Endometrium (tissue), 2 donors: ENCODE results near the gene KCNIP4.

Experiments used
- FAIRE-seq: peaks from 2 replicates; lab custom pipeline; 2012; peaks lifted over from hg19 to GRCh38; lab: Jason Lieb, UNC
- donor health status: control.
- donor health status: control.

Gene KCNIP4

DNA sequence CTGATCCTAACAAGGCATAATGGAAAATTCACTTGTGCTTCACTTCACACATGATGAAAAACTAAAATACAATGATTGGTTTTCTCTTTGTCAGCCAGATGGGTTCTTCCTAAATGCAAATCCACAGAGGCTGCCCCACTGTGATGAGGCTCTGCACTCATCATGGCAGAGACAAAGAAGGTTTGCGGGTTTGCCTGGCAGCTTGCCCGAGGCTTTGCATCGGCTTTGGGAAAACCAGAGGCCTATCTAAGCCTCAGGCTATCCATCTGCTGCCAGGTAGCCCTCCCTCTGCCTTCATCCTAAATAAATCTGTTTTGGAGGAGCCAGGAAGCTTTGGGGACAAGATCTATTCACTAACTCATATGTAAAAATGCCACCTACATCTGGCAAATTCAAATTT lies 1004.1 kb downstream of the KCNIP4 start:
- FAIRE-seq, result no peak

DNA sequence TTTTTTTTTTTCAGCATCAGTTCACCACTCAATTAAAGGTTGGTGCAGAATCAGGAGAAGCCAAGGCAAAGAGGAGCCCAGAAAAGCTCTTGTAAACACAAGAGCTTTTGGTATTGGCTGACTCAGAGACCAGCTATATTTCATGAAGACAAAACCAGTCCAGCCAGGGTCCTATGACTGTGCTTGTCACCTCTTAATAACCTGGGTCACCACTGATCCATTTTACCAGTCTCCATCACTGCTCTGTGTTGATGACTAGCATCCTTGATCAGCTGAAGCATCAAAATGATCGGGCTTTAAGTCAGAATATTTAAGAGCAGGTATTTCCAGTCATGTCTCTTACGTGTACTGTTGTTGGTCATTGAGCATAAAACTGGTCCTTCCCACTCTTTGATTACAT lies 1010.4 kb downstream of the KCNIP4 start:
- FAIRE-seq, result no peak

DNA sequence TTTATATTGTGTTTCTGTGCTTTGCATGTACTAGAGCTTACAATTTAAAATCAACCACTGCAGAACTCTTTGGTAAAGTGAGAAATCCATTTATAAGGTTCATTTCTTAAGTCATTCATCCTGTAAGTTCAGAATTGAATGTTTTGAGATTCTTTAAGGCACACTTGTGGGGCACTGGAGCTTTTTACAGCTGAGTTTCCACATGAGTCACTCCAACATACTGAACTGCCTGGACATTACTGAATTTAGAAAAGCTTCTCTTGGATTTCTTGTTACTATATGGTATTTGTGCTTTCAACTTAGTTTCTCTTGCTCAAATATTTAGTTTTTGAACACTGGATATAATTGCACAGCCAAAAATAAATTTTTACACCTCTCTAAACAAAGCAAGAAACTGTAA lies 1022.0 kb downstream of the KCNIP4 start:
- FAIRE-seq, result no peak

DNA sequence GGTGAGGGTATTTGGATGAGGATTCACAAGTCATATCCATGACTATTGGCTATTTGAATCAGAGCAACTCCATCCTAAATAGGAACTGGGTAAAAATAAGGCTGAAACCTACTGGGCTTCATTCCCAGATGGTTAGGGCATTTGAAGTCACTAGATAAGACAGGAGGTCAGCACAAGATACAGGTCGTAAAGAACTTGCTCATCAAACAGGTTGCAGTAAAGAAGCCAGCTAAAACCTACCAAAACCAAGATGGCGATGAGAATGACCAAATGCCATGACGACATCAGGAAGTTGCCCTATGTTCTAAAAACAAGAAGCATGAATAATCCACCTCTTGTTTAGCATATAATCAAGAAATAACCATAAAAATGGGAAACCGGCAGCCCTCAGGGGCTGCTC lies 1023.4 kb downstream of the KCNIP4 start:
- FAIRE-seq, result no peak

GRCh38 chr4:20922962-20923361 lies 1025.6 kb downstream of the KCNIP4 start:
- no peak for FAIRE-seq

GRCh38 chr4:20916106-20916505 lies 1032.5 kb downstream of the KCNIP4 start:
- no peak for FAIRE-seq

- FAIRE-seq, result no peak
Observed at GRCh38 chr4:20904966-20905365, 1043.6 kb downstream of the KCNIP4 start.

GRCh38 chr4:20901851-20902250 lies 1046.7 kb downstream of the KCNIP4 start:
- FAIRE-seq, result no peak

GRCh38 chr4:20899591-20899990 lies 1049.0 kb downstream of the KCNIP4 start:
- FAIRE-seq, result no peak

DNA sequence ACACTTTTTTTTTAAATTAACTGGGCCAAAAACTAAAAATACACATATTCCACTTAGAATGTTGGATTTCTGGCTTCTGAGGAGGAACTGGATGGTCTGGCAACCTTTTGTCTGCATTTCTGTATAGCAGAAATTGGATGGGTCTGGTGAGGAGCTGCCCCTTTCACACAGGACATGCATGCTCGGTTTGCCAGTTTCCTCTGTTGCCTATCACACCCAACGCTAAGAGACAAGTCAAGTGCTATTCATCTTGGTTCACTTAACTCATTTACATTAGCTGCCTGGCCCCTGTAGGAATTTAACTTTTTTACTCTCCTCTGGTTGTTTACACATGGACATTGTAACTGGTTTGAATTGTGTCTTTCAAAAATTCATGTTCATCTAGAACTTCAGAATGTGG lies 1052.6 kb downstream of the KCNIP4 start:
- no peak for FAIRE-seq

DNA sequence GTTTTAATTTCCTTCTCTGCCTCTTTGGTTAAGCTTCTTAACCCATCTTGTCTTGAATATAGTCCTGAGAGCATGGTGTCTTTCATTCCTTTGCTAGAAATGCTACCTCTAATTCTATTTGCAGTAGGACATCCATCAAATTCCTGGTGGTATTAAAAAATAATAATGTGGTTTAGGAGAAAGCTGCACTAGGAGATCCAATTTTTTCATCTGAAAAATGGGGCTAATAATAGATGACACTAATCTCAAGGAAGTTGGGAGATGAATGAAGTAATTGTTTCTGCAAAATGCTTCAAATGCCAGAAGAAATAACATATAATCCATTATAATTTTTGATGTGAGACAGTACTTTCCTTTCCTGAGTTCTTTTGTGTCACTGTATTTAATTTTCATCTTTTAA lies 1053.4 kb downstream of the KCNIP4 start:
- FAIRE-seq, result no peak

DNA sequence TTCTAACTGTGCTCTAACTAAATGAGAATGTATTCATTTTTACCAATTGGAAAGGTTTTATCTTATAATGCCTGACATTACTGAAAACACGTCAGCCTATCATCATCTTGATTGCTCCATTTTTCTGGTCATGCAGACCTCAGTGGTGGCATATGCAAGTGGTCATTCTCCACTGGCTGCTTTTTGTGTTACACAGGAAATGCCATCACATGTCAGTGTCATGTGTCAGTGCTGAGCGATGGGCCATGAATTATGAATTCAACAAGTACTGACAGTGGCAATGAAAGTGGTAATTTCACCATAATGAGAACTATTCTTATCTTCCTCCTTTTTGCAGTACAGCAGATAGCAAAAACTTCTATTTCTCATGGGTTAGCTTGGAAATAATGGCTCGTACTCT lies 1057.8 kb downstream of the KCNIP4 start:
- no peak for FAIRE-seq

DNA sequence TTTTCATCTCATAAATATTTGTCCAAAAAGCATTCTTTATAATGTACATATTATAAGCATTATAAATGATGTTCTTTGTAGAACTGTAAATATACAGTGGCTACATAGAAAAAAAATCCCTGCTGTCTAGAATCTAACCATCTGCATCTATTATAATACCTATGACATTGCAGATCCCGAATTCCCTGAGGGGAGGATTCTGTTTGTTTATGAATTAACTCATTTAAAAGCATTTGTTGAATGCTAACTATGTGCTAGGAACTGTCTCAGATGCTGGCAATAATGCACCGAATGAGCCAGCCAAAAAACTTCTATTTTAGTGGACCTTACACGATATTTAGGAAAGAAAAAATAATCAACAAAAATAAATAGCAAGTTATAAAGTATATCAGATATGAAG lies 1058.7 kb downstream of the KCNIP4 start:
- FAIRE-seq, result no peak

DNA sequence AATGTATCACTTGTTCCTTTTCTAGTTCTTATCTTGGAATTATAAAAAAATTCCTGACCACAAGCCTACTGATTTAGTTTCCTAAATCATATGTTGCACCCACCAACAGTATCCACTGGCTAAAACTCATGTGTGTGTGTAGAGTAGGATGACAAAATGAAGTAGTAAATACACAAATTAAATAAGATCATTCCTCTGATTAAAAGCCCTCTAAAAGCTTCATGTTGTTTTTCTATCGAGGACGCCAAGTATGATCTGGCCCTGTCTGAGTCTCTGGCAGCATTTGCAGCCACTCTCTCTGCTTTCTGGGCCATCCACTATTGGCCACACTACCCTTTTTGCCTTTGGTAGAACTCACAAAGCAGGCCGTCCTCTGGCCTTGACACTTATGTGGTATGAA lies 1064.9 kb downstream of the KCNIP4 start:
- FAIRE-seq, result no peak

DNA sequence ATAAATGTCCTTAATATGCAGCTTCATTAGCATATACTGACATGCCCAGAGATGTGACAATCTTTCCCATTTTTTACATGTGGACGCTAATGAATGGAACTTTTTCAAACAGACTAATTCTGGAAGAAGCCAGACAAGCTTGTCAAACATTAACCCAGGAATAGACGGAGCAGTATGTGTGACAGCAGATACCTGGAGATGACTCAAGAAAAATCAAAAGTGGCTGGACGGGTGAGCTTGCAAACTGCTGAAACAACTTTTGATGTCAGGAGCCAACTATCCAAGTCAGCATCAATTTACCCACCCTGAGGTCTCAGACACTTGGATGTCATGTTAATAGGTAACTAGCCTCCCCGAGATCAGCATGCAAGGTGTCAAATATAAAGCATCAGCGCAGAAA lies 1065.3 kb downstream of the KCNIP4 start:
- FAIRE-seq, result no peak

GRCh38 chr4:20882500-20882899 lies 1066.1 kb downstream of the KCNIP4 start:
- FAIRE-seq, result no peak

- no peak for FAIRE-seq
Observed at GRCh38 chr4:20881658-20882057, 1066.9 kb downstream of the KCNIP4 start.

GRCh38 chr4:20878806-20879205 lies 1069.8 kb downstream of the KCNIP4 start:
- FAIRE-seq, result no peak

- no peak for FAIRE-seq
Observed at GRCh38 chr4:20870436-20870835, 1078.1 kb downstream of the KCNIP4 start.

DNA sequence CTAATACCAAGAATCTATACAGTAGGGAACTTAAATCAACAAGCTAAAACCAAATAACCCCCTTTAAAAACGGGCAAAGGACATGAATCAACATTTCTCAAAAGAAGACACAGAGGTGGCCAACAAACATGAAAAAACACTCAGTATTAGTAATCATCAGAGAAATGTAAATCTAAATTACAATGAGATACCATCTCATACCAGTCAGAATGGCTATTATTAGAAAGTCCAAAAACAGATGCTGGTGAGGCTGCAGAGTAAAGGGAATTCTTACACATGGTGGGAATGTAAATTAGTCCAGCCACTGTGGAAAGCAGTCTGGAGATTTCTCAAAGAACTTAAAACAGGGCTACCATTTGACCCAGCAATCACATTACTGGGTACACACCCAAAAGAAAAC lies 1080.5 kb downstream of the KCNIP4 start:
- no peak for FAIRE-seq

DNA sequence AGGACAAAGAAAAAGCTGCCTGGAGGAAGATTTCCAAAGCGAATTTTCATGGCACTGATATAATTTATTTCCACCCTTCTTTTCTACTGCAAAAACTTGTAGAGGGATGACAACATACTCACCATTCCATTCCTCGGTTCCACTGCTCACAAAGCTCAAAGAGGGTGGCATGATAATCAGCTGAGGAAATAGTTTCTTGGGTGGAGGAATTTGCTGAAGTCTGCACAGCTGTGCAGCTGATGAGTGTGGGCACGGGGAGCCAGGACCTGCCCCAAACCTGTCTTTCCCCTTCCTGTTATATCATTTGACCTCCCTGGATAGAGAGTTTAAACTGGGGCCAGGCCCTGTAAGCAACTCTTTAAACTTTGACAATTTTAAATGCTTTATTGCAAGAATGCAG lies 1087.7 kb downstream of the KCNIP4 start:
- no peak for FAIRE-seq

DNA sequence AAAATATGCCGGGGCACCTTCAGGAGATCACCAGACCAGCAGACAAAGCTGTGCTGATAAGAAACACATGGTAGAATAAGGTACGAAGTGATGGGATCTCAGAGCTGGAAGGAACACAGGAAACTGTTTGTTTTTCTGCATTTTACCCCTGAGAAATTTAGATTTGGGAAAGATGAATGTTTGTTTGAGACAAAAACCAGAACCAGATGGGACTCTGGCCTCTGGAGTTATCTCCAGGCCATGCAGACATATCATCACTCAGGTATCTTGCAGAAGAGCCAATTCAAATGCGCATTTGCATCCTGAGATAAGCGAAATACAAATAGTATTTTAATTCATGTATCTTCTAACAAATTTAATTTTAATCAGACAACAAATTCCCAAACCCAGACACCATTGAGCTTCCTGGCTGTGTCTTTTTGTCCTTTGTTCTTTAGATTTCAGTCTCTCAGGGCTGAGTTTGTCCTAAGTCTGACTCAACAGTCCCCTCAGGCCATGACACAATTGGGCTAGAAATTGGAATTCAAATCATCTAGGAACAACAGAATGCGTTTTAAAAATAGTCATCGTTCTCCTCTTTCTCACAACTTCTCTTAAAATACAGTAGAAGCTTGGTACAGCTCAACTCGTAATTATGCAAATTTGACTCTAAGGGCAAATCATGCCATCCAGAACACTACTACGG lies 1089.3 kb downstream of the KCNIP4 start:
- FAIRE-seq, result no peak

GRCh38 chr4:20857081-20857480 lies 1091.5 kb downstream of the KCNIP4 start:
- FAIRE-seq, result no peak

- FAIRE-seq, result no peak
Observed at GRCh38 chr4:20847124-20847747, 1101.3 kb downstream of the KCNIP4 start.
